HK-2 (cell line): ENCODE measurements around the gene TDRD3.

Source experiments
- DNase-seq: peaks from one replicate; pipeline ENCODE4 v3.0.0-alpha.2; 2018; ENCODE audit not compliant: unreplicated experiment

The TDRD3 gene

DNA sequence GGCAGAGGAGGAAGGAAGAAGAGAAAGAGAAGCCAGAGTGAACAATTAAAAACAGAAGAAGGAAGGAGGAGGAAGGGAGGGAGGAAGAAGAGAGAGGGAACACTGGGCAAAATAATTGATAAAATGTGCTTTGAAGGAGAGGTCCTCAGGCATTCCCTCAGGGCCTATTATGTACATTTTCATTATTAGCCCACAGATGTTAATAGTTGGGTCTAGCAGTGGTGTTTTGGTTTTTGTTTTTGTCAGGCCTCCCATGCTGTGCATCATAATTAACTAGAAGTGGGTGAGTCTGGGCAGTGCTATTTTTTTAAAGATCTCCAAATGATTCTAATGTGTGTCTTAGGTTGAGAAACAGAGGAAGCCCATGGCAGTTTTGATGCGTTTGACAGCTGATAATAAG, 178.1 kb downstream of the TDRD3 start:
- no peak for DNase-seq

DNA sequence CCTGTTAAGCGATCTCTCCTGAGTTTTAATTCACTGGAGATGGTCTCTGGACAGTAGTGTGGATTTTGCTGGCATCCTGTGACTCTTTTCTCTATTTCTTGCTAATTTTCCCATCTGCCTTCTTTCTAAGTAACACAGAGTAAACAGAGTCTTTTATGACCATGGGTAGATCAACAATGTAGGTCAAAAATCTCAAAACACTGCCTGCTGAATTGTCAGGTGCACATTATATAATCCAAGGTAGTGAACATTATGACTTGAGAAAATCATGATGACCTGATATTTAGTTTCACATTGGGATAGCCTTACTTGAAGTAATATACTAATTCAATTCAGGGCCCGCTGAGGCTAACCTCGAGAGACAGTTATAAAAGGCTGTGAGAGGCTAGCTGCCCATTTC, 180.7 kb downstream of the TDRD3 start:
- no peak for DNase-seq

DNA sequence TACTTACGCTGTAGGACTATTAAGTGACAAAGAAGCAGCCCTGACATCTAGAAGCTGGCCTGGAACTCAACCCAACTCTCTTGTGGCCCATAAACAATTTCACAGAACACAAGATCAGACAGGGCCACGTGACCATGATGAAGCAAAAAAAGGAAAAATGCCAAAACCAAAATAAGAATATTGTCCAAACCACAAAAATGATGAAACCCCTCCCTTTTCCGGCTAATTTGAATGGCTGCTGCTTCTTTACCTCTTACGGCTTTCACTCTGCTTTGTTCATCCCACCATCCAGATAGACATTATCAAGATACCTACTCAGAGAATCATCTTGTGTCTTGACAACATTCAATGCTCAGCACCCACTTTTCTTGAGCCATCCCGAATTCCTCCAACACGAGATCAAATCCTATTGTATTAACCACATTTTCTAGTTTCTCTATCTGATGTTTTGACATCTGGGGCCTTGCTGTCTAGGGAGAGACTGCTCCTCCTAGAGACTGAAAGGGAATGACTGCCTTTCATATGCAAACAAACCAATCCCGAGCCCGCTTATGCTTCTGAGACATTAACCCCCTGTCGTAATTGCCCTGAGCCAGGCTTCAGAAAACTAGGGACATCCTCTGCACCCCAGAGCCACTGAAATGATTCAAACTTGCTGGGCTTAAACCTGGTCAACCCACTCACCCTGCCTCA, 186.3 kb downstream of the TDRD3 start:
- DNase-seq, result no peak

DNA sequence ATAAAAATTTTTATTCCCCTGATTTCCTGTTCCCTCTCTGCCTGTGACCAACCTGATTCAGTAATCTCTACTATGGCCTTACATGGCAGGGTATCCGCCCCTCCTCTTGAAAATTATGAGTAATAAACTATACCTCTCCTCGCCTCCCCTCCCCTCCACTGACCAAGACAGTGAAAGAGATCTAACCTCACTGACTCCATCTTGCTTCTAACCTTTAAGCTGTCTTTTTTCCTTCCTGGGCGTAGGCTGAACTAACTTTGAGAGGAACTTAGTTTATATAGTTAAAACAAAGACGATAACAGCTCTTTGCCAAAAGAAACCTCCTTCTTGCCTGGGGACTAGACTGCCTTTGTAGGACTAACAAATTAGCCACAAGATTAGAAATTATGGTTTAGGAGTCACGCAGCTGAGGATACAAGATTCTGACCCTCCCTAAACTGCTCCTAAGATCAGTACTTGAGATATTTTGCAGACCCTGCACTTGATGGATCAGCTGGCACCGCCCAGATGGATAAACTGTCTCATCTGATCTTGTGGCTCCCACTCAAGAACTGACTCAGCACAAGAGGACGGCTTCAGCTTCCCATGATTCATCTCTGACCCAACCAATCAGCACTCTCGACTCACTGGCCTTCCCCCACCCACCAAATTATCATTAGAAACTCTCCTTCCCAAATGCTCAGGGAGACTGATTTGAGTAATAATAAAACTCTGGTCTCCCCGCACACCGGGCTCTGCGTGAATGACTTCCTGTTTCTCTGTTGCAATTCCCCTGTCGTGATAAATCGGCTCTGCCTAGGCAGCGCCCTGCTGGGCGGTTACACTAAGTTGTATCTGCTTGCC, 187.1 kb downstream of the TDRD3 start:
- DNase-seq, result no peak

DNA sequence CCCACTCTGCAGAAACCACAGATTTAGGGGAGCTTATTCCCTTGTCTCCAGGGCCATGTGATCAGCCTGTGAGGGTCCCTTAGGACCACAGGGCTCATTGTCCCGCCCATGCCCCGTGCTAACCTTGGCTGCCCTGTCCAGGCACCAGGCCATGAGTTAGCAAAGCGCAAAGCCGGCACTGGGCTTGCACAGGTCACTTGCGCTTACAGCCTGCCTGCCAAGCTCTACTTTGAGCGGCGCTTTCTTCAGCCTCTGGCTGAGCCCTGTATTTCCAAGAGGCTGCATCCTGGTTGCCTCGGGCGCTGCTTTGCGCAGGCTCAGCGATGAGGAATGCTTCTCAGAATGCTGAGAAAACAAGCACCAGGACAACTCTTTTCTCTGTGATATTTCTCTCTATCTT, 188.0 kb downstream of the TDRD3 start:
- no peak for DNase-seq

DNA sequence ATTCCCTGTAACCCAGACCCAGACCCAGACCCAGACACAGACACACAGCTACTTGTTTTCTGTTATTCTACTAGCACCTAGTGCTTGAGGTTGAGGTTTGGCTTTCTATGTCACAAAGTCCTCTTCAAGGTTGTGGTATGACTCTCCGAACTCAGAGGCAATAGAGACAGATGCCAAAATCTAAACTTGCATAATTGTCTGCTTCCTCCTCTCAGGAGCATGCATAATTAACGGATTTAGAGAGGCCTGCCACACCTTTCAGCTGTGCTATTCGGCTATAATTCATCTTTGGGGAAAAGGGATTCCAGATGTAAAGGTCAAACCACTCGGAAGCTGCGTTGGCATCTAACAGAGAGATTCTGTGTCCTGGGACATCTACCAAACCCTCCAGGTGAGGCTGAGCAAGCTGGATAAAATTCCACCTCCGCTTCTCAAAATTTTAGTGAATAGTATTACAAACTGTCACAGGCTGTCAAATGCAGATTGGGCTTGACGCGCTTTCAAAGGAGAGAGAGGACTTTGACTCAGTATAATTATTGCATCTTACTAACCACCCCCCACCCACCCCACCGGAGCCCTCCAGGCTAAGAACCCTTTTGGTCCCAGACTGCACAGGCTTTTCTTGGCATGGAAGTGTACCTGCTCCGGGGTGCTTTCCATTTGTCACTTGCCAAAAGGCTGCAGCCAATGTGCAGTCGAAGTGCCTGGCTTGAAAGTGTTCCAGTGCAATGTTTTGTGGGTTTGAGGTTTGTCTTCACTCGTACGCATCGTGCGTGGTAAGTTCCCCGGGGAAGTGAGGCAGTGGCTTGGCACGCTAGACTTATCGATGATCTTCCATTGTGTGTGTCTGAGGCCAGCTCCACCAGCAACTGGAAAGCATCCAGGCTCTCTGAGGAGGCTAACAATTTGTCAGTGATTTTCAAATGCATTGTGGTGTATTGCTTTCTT, 194.1 kb downstream of the TDRD3 start:
- DNase-seq, result no peak

DNA sequence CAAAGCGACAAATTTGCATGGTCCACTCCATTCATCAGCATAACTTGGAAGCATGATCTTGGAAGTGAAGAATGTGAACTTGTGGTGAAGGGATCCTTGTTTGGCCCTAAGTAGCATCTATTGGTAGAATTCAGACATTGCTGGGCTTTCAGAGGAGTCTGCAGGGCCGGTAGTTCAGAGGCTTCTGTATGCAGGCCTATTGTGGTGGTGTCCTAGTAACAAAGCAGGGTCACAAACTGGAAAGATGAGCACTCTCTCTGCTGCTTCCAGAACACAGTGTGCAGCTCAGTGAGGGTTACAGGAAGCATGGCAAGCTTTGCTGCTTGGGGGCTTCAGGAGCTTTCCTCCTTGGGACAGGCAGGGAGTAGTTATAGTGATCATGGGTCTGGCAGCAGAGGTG, 206.0 kb downstream of the TDRD3 start:
- DNase-seq, result no peak

DNA sequence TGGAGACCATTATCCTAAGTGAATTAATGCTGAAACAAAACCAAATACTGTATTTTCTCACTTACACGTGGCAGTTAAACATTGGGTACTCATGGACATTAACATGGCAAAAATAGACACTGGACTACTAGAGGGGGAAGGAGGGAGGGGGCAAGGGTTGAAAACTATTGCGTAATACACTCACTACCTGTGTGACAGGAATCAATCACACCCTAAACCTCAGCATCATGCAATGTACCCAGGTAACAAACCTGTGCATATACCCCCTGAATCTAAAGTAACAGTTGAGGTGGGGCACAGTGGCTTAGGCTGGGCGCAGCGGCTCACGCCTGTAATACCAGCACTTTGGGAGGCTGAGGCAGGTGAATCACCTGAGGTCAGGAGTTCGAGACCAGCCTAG, 207.0 kb downstream of the TDRD3 start:
- DNase-seq, result no peak

DNA sequence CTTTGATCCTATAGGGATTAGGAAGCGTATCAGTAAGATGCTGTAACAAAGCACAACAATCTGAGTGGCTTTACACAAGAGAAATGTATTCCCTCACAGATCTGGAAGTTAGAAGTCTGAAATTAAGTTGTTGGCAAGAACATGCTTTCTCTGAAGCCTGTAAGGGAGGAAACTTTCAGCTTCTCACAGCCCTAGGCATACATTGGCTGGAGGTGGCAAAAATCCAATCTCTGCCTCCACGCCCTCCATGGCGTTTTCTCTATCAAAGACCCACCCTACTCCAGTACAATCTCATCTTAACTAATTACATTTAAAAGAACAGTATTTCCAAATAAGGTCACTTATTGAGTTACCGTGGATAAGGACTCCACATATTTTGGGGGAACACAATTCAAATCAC, 211.9 kb downstream of the TDRD3 start:
- DNase-seq, result no peak

DNA sequence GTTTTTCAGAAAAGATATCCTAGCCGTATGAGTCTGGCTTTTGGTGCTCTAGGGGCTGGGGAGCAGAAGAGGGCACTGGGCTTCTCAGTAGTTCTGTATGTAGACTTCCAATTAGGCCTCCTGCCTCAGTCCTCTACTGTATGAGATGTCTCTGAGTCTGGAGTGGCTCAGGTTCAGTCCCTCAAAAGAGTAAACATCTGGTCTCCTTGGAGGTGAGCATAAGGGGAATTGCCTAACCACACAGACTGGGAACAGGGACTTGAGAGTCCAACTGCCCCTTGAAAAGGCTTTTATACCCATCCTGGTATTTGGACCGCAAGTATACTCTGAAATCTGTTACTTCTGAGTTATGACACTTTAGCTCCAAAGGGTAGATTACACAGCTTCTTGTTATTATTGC, 214.5 kb downstream of the TDRD3 start:
- no peak for DNase-seq

DNA sequence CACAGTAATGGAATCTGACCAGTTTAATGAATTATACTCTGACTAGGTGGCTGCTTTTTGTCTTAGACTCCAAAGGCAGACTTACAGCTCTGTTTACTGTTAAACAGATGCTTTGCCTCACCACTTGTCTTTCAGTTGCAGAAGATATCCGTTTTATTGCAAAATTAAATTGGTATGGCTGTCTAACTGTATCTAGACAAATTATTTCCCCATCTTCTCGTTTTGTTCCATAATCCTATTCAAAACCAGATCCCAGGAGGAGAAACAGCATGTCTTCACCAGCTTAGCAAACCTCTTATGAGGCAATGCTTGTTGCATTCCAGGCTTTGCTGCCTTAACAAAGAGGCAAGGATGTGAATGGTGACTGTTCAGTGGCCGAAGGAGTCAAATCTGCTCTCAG, 215.6 kb downstream of the TDRD3 start:
- no peak for DNase-seq

DNA sequence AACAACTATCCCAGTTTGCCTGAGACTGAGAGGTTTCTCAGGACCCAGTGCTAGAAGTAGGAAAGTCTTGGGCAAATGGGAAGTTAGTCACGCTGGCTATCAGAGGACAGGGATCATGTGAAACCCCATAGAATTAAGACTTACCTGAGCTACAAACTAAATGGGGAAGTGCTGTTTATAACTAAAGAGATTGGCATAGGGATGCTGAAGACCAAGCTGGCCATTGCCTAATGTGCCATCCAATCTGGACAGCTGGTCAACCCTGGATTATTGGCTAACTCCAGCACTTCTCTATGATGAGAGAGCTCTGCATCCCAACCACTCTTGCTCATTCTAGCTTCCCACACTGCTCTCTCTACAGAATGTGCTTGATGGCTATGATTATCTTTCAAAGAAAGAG, 216.1 kb downstream of the TDRD3 start:
- DNase-seq, result no peak

DNA sequence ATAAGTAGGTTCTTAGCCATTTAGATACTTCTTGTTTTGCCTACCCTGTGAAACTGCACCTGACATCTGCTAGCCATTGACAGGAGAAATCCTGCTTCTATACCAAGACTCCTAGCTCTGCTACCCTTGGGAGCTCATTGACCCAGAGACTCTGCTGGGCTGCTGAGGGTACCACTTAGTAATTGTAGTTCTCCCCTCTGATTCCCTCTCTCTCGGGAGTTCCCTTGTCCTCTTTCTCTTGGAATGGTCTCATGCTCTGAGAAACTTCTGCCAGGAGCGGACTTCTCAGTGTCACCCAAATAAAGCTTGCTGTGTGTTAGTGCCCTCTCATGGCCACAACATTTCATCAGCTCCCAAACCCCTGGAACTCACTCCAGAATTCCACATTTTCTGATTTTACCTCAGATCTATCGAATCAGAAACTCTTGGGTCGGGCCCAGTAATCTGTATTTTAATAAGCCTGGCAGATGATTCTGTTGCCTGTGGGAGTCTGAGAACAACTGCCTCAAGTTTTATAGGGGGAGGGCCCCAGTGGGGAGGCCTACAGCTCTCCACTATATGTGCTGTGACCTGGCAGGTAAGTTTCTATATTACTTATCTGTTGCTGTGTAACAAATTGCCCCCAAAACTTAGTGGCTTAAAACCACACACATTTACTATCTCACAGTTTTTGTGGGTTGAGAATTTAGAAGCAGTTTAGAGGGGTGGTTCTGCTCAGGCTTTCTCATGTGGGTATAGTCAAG, 221.1 kb downstream of the TDRD3 start:
- DNase-seq, result peak; percentile 2

DNA sequence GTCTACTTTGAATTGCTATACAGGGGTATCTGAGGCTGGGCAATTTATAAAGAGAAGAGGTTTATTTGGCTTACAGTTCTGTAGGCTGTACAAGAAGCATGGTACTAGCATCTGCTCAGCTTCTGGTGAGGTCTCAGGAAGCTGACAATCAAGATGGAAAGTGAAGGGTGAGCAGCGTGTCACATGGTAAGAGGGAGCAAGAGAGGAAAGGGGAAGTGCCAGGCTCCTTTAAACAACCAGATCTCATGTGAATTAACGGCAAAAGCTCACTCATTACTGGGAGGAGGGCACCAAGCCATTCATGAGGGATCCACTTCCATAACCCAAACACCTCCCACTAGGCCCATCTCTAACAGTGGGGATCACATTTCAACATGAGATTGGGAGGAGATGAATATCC, 222.4 kb downstream of the TDRD3 start:
- DNase-seq, result no peak

DNA sequence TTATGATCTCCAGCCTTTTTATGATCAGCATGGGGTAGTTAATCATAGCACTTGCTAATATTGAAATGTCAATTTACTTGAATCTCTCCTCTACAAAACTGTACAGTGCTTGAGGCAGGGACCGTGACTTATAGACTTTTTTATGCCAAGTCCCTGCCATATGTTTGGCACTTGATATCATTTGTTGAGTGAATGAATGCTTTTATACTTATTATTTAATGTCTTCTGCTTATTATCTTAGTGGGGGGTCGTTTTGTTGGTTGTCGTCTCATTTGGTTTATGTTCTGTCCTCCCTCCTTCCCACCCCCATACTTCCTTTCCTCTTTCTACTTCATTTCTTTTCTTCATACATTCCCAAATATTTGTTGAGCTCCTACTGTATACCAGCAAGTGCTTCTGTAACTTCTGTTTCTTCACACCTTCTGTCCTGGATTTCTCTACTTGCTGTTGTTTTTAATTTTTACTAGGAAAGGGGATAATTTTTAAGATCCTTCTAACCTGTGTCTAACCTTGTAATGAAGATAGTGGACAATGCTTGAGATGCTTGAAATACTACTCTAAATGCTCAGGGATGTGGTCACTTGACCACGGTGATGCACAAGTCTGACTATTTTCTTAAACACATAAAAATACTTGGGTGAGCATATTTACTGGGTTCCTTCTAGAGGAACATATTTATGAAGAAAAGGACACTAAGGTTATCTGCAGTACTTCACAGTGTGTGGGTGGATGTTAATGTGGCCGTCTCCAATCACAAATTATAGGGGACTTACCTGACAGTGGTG, 223.8 kb downstream of the TDRD3 start:
- DNase-seq, result no peak

DNA sequence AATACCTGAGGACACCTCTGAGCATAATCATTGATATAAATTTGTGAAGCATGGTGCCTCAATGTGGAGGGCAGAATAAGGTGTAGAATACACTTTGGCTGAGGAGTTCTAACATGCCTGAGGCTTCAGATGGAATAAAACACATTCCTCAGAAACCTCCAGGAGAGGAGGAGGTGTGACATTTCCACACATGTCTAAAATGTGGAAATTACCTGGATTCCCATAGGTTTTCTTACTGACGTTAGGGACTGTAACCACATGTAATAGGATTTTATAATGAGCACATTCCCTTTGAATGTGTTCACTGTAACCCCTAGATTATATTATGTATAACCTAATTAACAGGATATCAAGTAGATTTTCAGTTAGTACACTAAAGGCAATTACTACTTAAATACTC, 226.1 kb downstream of the TDRD3 start:
- DNase-seq, result no peak
